CMK (cell line): Measurements from ENCODE around the gene ELK3.

Source experiments
- DNase-seq: peaks from one replicate; pipeline ENCODE4 v3.0.0-alpha.2; 2010; ENCODE audit warnings: low read depth

Gene ELK3

GRCh38 chr12:96212456-96213375 lies 18.5 kb downstream of the ELK3 start:
- DNase-seq: no peak

- no peak for DNase-seq
Observed at GRCh38 chr12:96213869-96214268, 19.7 kb downstream of the ELK3 start.

DNA sequence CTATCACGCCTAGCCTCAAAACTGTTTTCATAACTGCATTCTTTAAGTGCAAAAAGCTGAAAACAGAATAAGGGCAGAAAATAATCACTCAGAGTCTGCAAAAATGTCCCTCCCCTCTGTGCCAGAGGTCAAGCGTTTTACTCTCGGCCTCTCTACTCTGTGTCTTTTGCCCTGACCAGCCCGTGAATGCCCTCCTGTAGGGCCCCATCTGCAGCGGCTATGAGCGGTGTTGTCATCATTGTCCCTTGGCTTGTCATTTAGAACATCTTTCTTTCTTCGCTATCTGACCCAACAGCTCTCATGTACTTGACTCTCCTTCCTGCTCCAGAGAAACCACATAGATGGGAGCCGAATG lies 21.7 kb downstream of the ELK3 start:
- no peak for DNase-seq

GRCh38 chr12:96218989-96219678 lies 25.0 kb downstream of the ELK3 start:
- no peak for DNase-seq

GRCh38 chr12:96219700-96220206 lies 25.6 kb downstream of the ELK3 start:
- no peak for DNase-seq

DNA sequence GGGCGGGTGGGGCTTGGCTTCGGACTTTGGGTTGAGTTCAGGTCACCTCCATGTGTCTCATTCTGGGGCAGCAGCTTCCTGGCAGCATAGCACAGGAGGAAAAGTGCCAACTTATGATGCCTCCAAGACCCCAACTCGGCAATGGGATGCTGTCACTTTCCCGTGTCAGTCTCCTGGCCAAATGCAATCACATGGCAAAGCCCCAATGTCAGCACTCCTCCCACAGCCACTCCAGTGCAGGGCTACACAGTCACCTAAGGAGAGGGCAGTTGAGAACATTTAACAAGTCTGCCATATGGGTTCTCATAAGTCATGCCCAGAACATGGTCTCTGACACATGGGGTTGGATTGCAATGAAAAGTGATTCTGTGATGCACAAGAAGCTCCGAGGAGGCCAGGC lies 26.7 kb downstream of the ELK3 start:
- no peak for DNase-seq

DNA sequence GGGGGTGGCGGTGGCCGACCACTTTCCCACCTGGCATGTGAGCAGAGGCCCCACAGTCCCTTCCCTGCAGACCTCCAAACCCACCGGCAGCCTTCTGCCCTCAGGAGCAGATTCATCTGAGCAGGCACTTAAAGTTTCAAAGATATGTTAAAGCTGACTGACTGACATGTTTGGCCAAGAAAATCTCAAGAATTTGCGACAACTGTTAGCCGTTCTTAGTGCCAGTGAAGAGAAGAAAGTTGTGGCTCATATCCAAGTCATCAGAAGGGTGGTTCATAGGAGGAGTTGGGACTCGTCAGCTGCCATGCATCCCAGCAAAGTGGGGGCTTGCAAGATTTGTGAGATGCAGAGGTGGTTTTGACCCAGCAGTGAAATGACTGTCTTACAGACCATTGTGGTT lies 27.2 kb downstream of the ELK3 start:
- no peak for DNase-seq

GRCh38 chr12:96223411-96224218 lies 29.4 kb downstream of the ELK3 start:
- DNase-seq: no peak

DNA sequence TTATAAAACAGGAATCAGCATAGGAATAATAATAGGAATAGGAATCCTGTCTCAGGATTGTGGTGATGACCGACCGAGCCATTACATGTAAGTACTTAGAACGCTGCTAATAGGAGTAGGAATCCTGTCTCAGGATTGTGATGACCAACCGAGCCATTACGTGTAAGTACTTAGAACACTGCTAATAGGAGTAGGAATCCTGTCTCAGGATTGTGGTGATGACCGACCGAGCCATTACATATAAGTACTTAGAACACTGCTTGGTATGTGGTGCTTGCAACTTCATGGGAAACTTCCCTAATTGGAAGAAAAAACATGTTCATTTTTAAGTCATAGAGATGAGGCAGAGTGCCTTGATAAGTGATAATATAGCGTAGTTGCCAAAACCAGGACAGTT lies 30.0 kb downstream of the ELK3 start:
- no peak for DNase-seq

DNA sequence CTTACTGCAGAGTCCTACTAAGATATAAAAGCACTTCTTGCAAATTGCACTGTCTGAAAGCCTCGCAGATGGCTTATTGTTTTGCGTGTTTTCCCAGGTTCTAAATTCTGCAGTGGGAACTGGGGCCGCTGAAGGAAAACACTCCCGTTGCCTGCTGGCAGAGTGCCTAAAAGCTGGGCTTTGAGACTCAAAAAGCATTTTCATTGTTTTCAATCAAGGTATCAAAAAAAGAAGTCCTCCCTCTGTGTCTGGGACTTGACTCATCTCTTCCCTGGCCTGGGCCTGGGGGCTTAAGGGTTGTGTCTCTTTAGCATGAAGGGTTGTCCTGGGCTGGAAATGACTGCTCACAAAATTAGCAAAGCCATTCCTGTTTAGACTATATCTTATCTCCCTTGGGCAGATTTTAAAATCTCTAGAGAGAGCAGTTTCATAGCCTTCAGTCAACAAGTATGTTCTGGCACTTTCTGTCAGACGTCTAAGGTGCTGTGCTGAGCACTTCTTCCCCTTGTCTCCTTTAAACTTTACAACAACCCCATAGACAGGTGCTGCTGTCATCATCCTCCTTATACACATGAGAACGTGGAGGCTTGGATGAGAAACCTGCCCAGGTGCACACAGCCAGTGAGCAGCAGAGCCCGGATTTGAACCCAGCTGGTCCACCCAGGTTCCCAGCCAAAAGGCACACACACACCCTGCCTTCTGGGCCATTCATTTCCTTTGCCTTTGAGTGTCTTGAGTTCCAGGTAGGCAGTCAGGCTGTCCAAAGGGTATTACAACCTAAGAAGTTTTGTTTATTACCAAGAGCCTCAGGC lies 31.1 kb downstream of the ELK3 start:
- DNase-seq: no peak

GRCh38 chr12:96225994-96226399 lies 31.8 kb downstream of the ELK3 start:
- no peak for DNase-seq

DNA sequence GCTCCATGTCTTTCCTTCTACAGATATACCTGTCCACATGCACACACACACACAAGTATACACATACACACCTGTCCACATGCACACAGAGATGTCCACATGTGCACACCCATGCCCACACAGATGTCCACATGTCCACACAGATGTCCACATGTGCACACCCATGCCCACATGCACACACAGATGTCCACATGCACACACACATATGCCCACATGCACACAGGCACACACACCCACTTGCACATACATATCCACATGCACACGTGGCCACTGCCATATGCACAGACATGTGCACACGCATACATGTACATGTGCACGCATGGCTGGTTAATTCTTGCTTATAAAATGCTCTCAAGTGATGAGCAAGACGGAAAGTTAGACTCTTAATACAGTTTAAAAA lies 32.2 kb downstream of the ELK3 start:
- DNase-seq: no peak

DNA sequence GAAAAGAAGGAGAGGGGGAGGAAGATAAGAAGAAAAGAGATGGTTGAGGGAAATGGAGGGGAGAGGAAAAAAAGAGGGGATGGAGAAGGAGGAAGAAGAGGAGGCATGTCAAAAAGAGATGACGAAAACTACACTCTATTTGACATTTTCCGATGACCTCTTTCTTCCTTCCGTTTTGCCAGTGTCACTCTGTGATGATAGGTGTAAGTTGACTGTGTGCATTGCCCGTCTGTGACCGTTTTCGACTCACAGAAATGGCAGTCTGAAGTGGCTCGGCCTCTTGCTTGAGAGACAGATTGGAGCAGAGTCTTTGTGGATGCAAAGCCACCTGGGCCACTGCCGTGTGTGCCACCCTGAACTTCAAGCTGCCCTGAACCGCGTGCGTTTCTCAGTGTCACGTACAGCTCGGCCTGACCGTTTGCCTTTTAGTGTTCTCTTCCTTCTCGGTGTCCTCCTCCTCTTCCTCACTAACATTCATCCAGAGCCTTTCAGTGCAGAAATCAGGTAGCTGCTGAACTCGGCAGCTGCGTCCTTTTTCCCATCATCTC lies 32.7 kb downstream of the ELK3 start:
- DNase-seq: no peak

DNA sequence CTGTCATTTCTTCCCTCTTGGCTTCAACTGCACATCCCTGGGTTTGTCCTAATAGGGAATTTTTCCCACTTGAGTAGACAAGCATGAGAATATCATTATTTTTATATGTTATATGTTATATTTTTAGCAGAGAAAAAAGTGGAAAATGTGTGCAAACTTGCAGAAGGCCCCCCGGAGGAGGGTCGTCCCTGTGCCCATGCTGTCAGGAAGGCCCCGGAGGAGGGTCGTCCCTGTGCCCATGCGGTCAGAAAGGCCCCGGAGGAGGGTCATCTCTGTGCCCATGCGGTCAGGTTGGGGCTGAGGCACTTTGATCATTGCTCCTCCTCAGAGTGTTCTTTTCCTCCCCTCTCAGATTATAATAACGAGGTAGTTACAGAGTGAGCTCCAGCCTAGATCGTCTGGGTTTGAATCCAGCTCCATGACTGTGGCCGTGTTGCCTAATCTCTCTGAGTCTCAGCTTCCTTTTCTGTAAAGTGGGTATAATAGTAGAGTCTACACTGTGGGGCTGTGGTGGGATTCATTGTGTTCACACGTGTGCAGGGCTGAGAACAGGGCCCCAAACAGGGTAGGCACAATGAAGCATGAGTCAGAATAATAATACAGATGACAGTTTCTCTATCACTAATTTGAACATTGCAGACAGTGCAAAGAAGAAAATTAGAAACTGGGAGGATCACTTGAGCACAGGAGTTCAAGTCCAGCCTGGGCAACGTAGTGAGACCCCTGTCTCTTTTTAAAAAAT lies 33.4 kb downstream of the ELK3 start:
- DNase-seq: no peak

- DNase-seq: no peak
Observed at GRCh38 chr12:96228566-96229248, 34.5 kb downstream of the ELK3 start.

DNA sequence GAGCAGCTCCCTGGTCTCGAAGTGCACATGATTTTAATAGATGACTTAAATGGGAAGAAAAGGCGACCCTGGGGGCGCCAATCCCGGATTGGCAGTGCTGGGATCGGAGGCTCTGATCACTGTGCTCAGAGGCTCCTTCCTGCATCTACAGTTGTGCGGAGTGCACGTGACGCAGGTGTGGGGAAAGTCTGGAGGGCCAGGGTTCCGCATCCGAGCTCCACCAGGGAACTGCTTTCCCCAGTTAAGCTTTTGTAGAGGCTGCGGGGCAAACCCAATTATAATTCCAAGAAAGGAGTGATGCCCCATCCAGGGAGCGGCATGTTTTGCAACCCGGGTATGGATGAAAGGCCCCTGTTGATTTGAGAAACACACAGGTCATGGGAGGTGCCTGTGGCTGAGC lies 36.5 kb downstream of the ELK3 start:
- DNase-seq: no peak

GRCh38 chr12:96233168-96233567 lies 39.0 kb downstream of the ELK3 start:
- DNase-seq: no peak

GRCh38 chr12:96233939-96234461 lies 39.8 kb downstream of the ELK3 start:
- no peak for DNase-seq

DNA sequence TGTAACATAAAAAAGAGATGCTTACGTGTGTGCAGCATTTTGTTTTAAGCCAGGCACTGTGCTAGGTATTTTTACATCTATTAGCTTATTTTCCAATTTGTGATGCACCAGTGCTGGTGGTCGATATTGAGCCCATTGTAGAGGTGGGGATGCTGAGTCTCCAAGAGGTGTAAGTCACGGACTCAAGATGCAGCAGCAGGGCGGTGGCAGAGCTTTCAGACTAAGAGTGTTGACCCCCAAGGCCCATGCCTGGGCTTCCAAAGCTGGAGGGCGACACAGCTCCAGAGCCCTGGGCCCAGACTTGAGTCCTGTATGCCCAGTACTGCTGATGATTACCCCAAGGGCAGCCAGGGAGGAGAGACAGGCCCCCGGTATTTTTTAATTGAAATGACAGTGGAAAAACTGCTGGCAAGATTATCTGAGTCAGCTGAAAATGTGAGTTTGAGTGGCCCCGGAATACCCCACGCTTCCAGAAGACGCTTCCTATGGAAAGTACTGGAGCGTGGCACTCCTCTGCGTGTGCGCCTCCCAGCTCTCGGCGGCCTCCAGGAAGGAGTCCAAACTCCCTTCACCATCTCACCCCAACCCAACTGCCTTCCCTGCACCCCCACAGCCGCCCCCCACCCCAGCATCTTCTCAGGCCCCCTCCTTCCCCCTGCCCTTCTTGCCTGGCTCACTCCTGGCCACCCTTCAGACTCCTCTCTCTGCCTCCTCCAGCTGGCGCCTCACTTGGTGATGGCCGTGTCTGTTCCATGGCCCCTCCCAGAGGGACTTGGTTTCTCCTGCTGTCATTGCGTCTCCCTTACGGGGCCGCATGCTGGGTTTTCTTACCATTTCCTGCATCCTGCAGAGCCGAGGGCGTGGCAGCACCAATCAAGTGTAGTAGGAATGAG lies 40.7 kb downstream of the ELK3 start:
- no peak for DNase-seq
